COLO668 (cell line): ENCODE data around the gene GNA12.
"Not testable (repeated sequence)": the region's sequence is repeated elsewhere in the genome, so short reads cannot be mapped to it uniquely, and the experiment has no call there.

ENCODE experiments used
- DNase-seq: peaks from one replicate; lab custom pipeline; 2025; ENCODE audit not compliant: unreplicated experiment; lab: John Stamatoyannopoulos, UW

Gene GNA12

GRCh38 chr7:2680792-2681490, 163.2 kb downstream of the GNA12 start:
- DNase-seq = peak; percentile 90

- no peak for DNase-seq
Measured at GRCh38 chr7:2680256-2680655, 163.9 kb downstream of the GNA12 start.

- peak; percentile 61 for DNase-seq
Measured at GRCh38 chr7:2679135-2680127, 164.7 kb downstream of the GNA12 start.

- DNase-seq = not testable (repeated sequence)
Measured at GRCh38 chr7:2678454-2678853, 165.7 kb downstream of the GNA12 start.
